ENCODE data around the gene CNNM4. TPM values are rescaled to one million over a fixed set of nuclear protein-coding genes. Genes with fewer than 3 reads are reported as not detected.

CNNM4 gene
- total RNA-seq, 1 experiment from 2014 or later: 28.3 TPM

DNA sequence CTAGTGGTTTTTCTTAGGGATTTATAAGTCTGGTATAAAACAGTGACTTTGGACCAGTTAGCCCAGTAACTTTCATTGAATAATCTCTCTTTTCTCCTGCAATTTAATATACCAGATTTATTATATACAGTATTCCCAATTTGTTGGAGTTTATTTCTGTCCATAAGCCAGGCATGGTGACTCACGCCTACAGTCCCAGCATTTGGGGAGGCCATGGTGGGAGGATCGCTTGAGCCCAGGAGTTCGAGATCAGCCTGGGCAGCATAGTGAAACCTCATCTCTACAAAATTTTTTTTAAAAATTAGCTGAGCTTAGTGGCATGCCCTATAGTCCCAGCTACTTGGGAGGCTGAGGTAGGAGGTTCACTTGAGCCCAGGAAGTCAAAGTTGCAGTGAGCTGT lies 26.7 kb downstream of the CNNM4 start:
- POLR2A ChIA-PET: no interaction called here
- no peak for DNase-seq
- peaks cover 14% of the 10 kb centered on the region for H3K4me1 Mint-ChIP-seq (ENCODE audit: low read depth, unreplicated experiment)
- H3K9me3 Mint-ChIP-seq (ENCODE audit: unreplicated experiment): no peaks in the 10 kb centered on the region
- TF ChIP-seq, protein P1, sequence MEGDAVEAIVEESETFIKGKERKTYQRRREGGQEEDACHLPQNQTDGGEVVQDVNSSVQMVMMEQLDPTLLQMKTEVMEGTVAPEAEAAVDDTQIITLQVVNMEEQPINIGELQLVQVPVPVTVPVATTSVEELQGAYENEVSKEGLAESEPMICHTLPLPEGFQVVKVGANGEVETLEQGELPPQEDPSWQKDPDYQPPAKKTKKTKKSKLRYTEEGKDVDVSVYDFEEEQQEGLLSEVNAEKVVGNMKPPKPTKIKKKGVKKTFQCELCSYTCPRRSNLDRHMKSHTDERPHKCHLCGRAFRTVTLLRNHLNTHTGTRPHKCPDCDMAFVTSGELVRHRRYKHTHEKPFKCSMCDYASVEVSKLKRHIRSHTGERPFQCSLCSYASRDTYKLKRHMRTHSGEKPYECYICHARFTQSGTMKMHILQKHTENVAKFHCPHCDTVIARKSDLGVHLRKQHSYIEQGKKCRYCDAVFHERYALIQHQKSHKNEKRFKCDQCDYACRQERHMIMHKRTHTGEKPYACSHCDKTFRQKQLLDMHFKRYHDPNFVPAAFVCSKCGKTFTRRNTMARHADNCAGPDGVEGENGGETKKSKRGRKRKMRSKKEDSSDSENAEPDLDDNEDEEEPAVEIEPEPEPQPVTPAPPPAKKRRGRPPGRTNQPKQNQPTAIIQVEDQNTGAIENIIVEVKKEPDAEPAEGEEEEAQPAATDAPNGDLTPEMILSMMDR (IDR thresholded peaks at IDR 0.05; ENCODE audit: insufficient read depth in 1 of 2, low read depth in 1 of 2, low read length in 1 of 2, severe bottlenecking in 1 of 2, unreplicated experiment in 1 of 2): no peak
- H3K36me3 ChIP-seq (ENCODE audit: control insufficient read depth, insufficient read depth, low read length): no peaks in the 10 kb centered on the region
- H3K27me3 Mint-ChIP-seq (ENCODE audit: insufficient read depth, unreplicated experiment): no peaks in the 10 kb centered on the region
- H3K4me3 Mint-ChIP-seq (ENCODE audit: unreplicated experiment): no peak overlapping the region
- intact Hi-C loops (cut with micrococcal nuclease; ENCODE audit: unreplicated experiment): no loop called here
- no peak overlapping the region for H3K27ac Mint-ChIP-seq (ENCODE audit: unreplicated experiment)
- no peaks in the 10 kb centered on the region for H3K27me3 ChIP-seq (replicated peaks; ENCODE audit: control insufficient read depth, insufficient read depth, low read length)
- no TSS peak for BruUV-seq (replicated peaks)
- H3K9me3 ChIP-seq: no peaks in the 10 kb centered on the region
- CTCF ChIA-PET: interaction anchor here (0.5 kb wide), 1 partner anchor 130 kb away, joined by 3 read pairs; no protein-coding TSS in a partner anchor
- peaks cover 23% of the 10 kb centered on the region for H3K4me1 ChIP-seq
- no peak overlapping the region for H3K4me3 ChIP-seq (ENCODE audit: low read depth, low read length)
- H3K36me3 Mint-ChIP-seq (ENCODE audit: insufficient read depth, unreplicated experiment): peaks cover 7% of the 10 kb centered on the region

DNA sequence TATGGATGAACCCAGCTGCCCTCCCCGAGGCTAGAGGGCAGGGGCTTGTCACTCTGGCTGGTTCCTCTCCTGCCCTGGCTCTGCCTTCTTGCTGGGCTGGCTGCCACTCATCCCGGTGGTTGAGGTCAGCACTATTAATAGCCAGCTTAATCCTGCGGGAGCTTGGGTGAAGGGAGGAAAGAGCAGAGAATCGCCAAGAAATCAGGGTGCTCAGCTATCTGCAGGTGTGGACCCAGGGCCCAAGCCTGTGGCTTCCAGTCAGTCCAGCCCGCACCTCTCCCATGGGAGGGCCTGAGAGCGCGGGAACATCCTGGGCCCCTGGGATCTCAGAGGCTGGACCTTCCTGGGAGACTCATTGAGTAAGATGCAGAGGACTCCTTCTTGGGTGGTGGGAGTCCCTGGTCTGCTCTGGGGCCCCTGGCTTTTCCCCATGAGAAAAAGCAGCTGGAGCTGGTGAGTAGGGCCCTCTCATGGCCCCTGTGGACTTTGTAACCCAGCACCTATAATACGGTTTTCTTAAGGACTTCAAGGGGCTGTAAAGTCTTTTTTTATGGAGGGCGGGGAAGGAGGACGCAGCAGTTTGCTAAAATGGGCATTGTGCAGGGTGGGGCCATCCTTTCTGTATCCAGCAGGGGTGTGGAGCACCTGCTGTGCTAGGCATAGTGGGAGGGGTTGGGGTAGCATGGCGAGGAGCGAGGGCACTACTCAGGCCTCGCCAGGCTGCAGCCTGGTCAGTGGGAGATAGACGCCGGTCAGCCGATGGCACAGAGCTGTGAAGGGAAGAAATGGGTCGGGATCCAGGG lies 27.9 kb downstream of the CNNM4 start:
- peaks cover 7% of the 10 kb centered on the region for H3K36me3 Mint-ChIP-seq (ENCODE audit: insufficient read depth, unreplicated experiment)
- BruUV-seq (replicated peaks): no TSS peak
- intact Hi-C loops (cut with micrococcal nuclease; ENCODE audit: unreplicated experiment): loop anchor here (1.0 kb wide), 1 partner anchor 24 kb away; no protein-coding TSS in a partner anchor
- Histone ChIP-seq H3K4me3 (ENCODE audit: low read depth, low read length) (no peak overlapping the region), H3K36me3 (ENCODE audit: control insufficient read depth, insufficient read depth, low read length) (no peaks in the 10 kb centered on the region), H3K4me1 (peaks cover 23% of the 10 kb centered on the region), H3K9me3 (no peaks in the 10 kb centered on the region), H3K27me3 (replicated peaks; ENCODE audit: control insufficient read depth, insufficient read depth, low read length) (no peaks in the 10 kb centered on the region)
- H3K27ac Mint-ChIP-seq (ENCODE audit: unreplicated experiment): peak overlapping the region; percentile 92
- ChIA-PET CTCF (interaction anchor here (0.6 to 1.6 kb wide), 4 partner anchors 21 to 27 kb away, joined by 3 to 8 read pairs (median 4); no protein-coding TSS in a partner anchor), POLR2A (interaction anchor here (0.7 kb wide), 1 partner anchor 49 kb away, joined by 3 read pairs; no protein-coding TSS in a partner anchor)
- peak overlapping the region; percentile 32 for H3K4me3 Mint-ChIP-seq (ENCODE audit: unreplicated experiment)
- H3K9me3 Mint-ChIP-seq (ENCODE audit: unreplicated experiment): no peaks in the 10 kb centered on the region
- TF ChIP-seq, protein P1 (IDR thresholded peaks at IDR 0.05; ENCODE audit: insufficient read depth in 1 of 2, low read depth in 1 of 2, low read length in 1 of 2, severe bottlenecking in 1 of 2, unreplicated experiment in 1 of 2): peak in 1 of 2 experiments; percentile 3
- H3K27me3 Mint-ChIP-seq (ENCODE audit: insufficient read depth, unreplicated experiment): no peaks in the 10 kb centered on the region
- DNase-seq: peak; percentile 47 to 77
- peaks cover 14% of the 10 kb centered on the region for H3K4me1 Mint-ChIP-seq (ENCODE audit: low read depth, unreplicated experiment)

- peak overlapping the region; percentile 92 for H3K27ac Mint-ChIP-seq (ENCODE audit: unreplicated experiment)
- no peak for DNase-seq
- intact Hi-C loops (cut with micrococcal nuclease; ENCODE audit: unreplicated experiment): no loop called here
- BruUV-seq (replicated peaks): TSS peak; percentile 65
- TF ChIP-seq, protein P1 (IDR thresholded peaks at IDR 0.05; ENCODE audit: insufficient read depth in 1 of 2, low read depth in 1 of 2, low read length in 1 of 2, severe bottlenecking in 1 of 2, unreplicated experiment in 1 of 2): no peak
- H3K4me1 Mint-ChIP-seq (ENCODE audit: low read depth, unreplicated experiment): peaks cover 14% of the 10 kb centered on the region
- Histone ChIP-seq H3K4me1 (peaks cover 23% of the 10 kb centered on the region), H3K4me3 (ENCODE audit: low read depth, low read length) (no peak overlapping the region), H3K9me3 (no peaks in the 10 kb centered on the region), H3K36me3 (ENCODE audit: control insufficient read depth, insufficient read depth, low read length) (no peaks in the 10 kb centered on the region), H3K27me3 (replicated peaks; ENCODE audit: control insufficient read depth, insufficient read depth, low read length) (no peaks in the 10 kb centered on the region)
- peaks cover 7% of the 10 kb centered on the region for H3K36me3 Mint-ChIP-seq (ENCODE audit: insufficient read depth, unreplicated experiment)
- no peaks in the 10 kb centered on the region for H3K27me3 Mint-ChIP-seq (ENCODE audit: insufficient read depth, unreplicated experiment)
- POLR2A ChIA-PET: no interaction called here
- no peaks in the 10 kb centered on the region for H3K9me3 Mint-ChIP-seq (ENCODE audit: unreplicated experiment)
- CTCF ChIA-PET: interaction anchor here (1.2 to 1.6 kb wide), 3 partner anchors 22 to 28 kb away, joined by 4 to 8 read pairs (median 5); no protein-coding TSS in a partner anchor
- H3K4me3 Mint-ChIP-seq (ENCODE audit: unreplicated experiment): peak overlapping the region; percentile 32
These were observed 28.5 kb downstream of the CNNM4 start for GRCh38 chr2:96789245-96789617.
